Ishikawa (cell line): Measurements from ENCODE around the gene RGS9.

Experiments
- CREB1 ChIP-seq: IDR thresholded peaks from 2 replicates; pipeline ENCODE4 v1.6.1; 2012; ENCODE audit warnings: low read depth
- YY1 ChIP-seq: IDR thresholded peaks from 2 replicates; pipeline ENCODE4 v1.6.1; 2012; ENCODE audit warnings: low read depth

GRCh38 chr17:65198653-65199382, 61.6 kb downstream of the RGS9 start:
- TF ChIP-seq YY1 = no peak
- TF ChIP-seq CREB1 = no peak
